Ecto neural progenitor cell (in vitro differentiated cells): ENCODE results near the gene NEGR1.

Experiments
- DNase-seq: peaks from one replicate; pipeline ENCODE4 v3.0.0-alpha.2; 2018; ENCODE audit warnings: low spot score

NEGR1 gene

GRCh38 chr1:71350805-71351204, 931.5 kb downstream of the NEGR1 start:
- no peak for DNase-seq

GRCh38 chr1:71350330-71350729, 932.0 kb downstream of the NEGR1 start:
- no peak for DNase-seq
